ENCODE measurements around the gene TSC22D1.

The TSC22D1 gene

GRCh38 chr13:44592216-44592847 lies 16.2 kb upstream of the TSC22D1 start:
- no peaks in the 10 kb centered on the region for H3K27me3 Mint-ChIP-seq (ENCODE audit: low read depth)
- TF ChIP-seq CTCF (IDR thresholded peaks at IDR 0.05; ENCODE audit: unreplicated experiment in 3 of 3), result no peak
- H3K27ac Mint-ChIP-seq, result no peak overlapping the region
- H3K36me3 Mint-ChIP-seq (ENCODE audit: low read depth), result peaks cover 5% of the 10 kb centered on the region
- H3K4me3 Mint-ChIP-seq, result no peak overlapping the region
- no peaks in the 10 kb centered on the region for H3K4me1 Mint-ChIP-seq
- H3K9me3 Mint-ChIP-seq, result peaks cover 7% of the 10 kb centered on the region

DNA sequence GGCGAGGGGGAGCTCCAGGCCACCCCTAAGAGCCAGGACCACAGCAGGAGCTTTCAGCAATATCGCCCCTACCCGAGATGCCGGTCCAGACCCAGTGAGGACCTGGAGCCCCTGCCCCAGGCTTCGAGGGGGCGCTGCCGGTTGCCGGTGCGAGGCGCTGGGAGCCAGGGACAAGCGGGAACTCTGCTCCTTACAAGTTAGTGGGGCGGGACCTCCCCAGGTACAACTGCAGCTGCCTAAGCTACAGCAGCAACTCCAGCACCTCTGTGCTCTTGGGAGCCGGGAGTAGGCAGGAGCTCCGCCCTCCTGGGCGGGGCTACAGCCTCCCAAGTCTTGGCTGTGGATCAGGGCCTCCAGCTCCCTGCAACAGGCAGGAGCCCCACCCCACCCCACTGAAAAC lies 15.2 kb upstream of the TSC22D1 start:
- Mint-ChIP-seq H3K36me3 (ENCODE audit: low read depth) (peaks cover 5% of the 10 kb centered on the region), H3K4me3 (no peak overlapping the region), H3K27ac (no peak overlapping the region), H3K9me3 (peaks cover 7% of the 10 kb centered on the region), H3K4me1 (no peaks in the 10 kb centered on the region), H3K27me3 (ENCODE audit: low read depth) (no peaks in the 10 kb centered on the region)
- TF ChIP-seq CTCF (IDR thresholded peaks at IDR 0.05; ENCODE audit: unreplicated experiment in 3 of 3), result no peak

GRCh38 chr13:44583137-44583536 lies 7.0 kb upstream of the TSC22D1 start:
- no peaks in the 10 kb centered on the region for H3K27me3 Mint-ChIP-seq (ENCODE audit: low read depth)
- H3K36me3 Mint-ChIP-seq (ENCODE audit: low read depth), result no peaks in the 10 kb centered on the region
- H3K9me3 Mint-ChIP-seq, result no peaks in the 10 kb centered on the region
- no peak overlapping the region for H3K27ac Mint-ChIP-seq
- no peak overlapping the region for H3K4me3 Mint-ChIP-seq
- no peak for TF ChIP-seq CTCF (IDR thresholded peaks at IDR 0.05; ENCODE audit: unreplicated experiment in 3 of 3)
- H3K4me1 Mint-ChIP-seq, result peaks cover 5% of the 10 kb centered on the region

DNA sequence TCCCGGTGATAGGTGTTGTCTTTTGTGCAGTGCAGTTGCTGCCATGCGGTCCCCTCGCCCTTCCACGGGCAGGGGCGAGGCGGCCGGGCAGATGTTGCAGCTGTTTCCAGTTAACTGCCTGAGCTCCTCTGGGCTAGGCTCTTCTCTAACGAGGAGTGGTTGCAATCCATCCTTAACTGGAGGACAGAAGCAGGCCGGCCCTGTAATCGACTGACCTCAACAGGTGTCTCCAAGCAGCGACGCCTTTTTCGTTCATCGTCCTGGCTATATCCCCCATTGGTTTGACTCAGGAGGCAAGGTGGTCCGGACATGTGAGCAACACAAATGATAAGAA lies 1.9 kb upstream of the TSC22D1 start:
- Mint-ChIP-seq H3K4me1 (peaks cover 31% of the 10 kb centered on the region), H3K9me3 (no peaks in the 10 kb centered on the region), H3K27ac (peak overlapping the region; percentile 90 to 93 (median 90)), H3K27me3 (ENCODE audit: low read depth) (no peaks in the 10 kb centered on the region), H3K36me3 (ENCODE audit: low read depth) (peaks cover 18% of the 10 kb centered on the region), H3K4me3 (peak overlapping the region; percentile 87 to 95 (median 90))
- no peak for TF ChIP-seq CTCF (IDR thresholded peaks at IDR 0.05; ENCODE audit: unreplicated experiment in 3 of 3)

DNA sequence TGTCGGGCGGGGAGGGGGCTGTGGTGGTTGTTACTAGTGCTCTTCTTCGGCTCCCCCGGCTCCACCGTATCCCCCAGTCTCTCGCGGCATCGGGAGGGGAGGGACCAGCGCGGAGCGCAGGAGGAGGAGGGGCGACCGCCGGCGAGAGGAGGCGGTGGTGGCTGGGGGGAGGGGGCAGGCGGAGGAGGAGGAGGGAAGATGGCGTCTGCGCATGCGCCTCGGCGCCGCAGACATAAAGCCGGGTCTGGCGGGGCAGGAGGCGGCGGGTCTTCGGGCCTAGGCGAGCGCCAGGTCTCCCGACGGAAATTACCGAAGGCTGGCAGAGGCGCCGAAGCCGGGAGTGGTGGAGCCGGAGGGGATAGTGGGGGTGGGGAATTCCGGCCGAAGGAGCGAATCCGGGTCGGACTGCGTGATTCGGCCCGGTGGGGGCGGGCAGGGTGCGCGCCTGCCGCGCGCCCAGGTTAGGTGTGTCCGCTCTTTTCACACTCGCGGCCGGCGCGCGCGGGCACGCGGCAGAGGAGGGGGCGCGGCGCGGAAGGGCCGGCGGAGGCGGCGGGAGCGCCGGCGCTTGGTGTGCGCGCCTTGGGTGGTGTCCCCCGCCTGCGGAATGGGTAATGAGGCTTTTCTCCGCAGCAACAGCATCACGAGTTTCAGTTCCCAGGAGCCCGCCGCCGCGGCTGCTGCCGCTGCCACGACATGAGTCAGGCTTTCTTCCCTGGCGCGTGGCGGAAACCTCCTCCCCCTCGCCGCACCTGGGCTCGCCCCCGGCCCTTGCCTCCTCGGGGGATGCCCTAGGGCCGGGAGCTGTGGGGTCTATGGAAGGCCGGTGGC lies 1.3 kb upstream of the TSC22D1 start:
- Mint-ChIP-seq H3K4me1 (peaks cover 37% of the 10 kb centered on the region), H3K9me3 (no peaks in the 10 kb centered on the region), H3K36me3 (ENCODE audit: low read depth) (peaks cover 23% of the 10 kb centered on the region), H3K27me3 (ENCODE audit: low read depth) (no peaks in the 10 kb centered on the region), H3K4me3 (peak overlapping the region; percentile 87 to 95 (median 90)), H3K27ac (peak overlapping the region; percentile 90 to 93 (median 90))
- TF ChIP-seq CTCF (IDR thresholded peaks at IDR 0.05; ENCODE audit: unreplicated experiment in 3 of 3), result no peak

All from nephron (organoid).